ENCODE results near the gene CMC2. TPM values are rescaled to one million over a fixed set of nuclear protein-coding genes. Genes with fewer than 3 reads are reported as not detected.

Gene CMC2
- total and polyA plus RNA-seq, 5 donors from 2014 or later: 78.1 to 210 (median 164) TPM

DNA sequence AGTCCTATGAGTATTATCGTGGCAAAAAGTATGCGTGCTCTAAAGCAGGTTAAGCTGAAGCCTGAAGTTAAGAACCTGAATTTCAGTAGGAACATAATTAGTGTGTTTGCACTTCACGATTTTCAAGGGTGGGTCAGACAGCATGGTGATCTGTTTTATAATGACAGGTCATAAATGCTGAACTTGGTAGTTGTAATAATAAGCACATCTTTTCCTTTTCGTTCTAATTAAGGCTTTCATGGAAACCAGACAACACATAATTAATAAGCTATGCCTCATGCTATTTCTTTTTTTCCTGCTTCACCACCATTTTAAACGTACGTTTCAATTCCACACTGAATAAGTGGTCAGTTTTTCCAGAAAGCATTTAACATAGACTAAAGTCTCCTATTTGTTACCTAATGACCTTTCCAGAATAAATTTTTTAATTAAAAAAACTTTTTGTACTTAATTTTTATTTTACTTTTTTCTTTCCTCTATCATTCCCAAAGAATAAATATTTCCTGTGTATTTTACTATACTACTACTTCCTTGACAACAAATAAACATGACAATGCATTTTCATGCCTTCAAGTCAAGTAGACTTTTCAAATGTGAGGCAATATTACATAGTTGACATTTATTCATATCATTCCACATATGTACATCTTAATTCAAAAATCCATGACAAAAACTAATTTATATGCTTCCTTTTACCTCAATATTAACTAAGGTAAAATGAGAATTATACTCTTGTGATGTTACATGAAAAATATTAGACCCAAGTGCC, 22.4 kb downstream of the CMC2 start:
- ATAC-seq (ENCODE audit: low read depth in 2 of 2): no peak

DNA sequence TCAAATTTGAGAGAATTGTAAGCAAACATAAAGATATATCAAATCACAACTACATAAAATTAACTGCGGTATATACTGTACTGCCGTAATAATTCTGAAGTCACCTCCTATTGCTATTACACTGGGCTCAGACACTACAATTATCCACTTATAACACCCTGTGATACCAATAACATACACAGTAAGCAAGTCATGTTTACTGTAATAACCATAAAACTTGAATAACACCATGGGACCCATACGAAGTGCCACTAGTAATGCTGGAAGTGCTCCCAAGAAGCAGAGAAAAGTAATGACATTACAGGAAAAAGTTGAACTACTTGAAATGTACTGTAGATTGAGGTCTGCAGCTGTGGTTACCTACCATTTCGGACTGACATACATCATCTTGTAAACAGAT, 24.0 kb downstream of the CMC2 start:
- ATAC-seq (ENCODE audit: low read depth in 2 of 2): no peak
- peaks cover 31% of the 10 kb centered on the region for H3K36me3 ChIP-seq (ENCODE audit: control insufficient read depth, insufficient read depth, low read length)
- H3K9me3 ChIP-seq (ENCODE audit: control insufficient read depth in 2 of 2, low read length in 2 of 2): no peaks in the 10 kb centered on the region
- Mint-ChIP-seq H3K4me1 (peaks cover 29 to 46% (median 37%) of the 10 kb centered on the region in 4 donors), H3K4me3 (no peak overlapping the region), H3K27ac (no peak overlapping the region), H3K36me3 (peaks cover 17% of the 10 kb centered on the region), H3K9me3 (no peaks in the 10 kb centered on the region), H3K27me3 (no peaks in the 10 kb centered on the region)
- H3K4me1 ChIP-seq (ENCODE audit: control insufficient read depth, insufficient read depth, low read length, poor library complexity, severe bottlenecking): no peaks in the 10 kb centered on the region
- DNase-seq: no peak
- no peak overlapping the region for H3K4me3 ChIP-seq (ENCODE audit: low read depth, low read length)
- H3K27me3 ChIP-seq (ENCODE audit: control insufficient read depth, insufficient read depth, low read length): no peaks in the 10 kb centered on the region
- H3K27ac ChIP-seq (ENCODE audit: insufficient read depth, low read length, poor library complexity, severe bottlenecking): no peak overlapping the region

More for the DNA sequence above, 22.4 kb downstream of the CMC2 start:
- Histone ChIP-seq H3K36me3 (ENCODE audit: control insufficient read depth, insufficient read depth, low read length) (peaks cover 25% of the 10 kb centered on the region), H3K4me3 (ENCODE audit: low read depth, low read length) (no peak overlapping the region), H3K9me3 (ENCODE audit: control insufficient read depth in 2 of 2, low read length in 2 of 2) (no peaks in the 10 kb centered on the region), H3K27ac (ENCODE audit: insufficient read depth, low read length, poor library complexity, severe bottlenecking) (no peak overlapping the region), H3K27me3 (ENCODE audit: control insufficient read depth, insufficient read depth, low read length) (no peaks in the 10 kb centered on the region), H3K4me1 (ENCODE audit: control insufficient read depth, insufficient read depth, low read length, poor library complexity, severe bottlenecking) (no peaks in the 10 kb centered on the region)
- DNase-seq: no peak
- Mint-ChIP-seq H3K4me3 (no peak overlapping the region), H3K9me3 (no peaks in the 10 kb centered on the region), H3K27ac (peak overlapping the region in 1 of 3 donors; percentile 52), H3K36me3 (peaks cover 8% of the 10 kb centered on the region), H3K27me3 (no peaks in the 10 kb centered on the region), H3K4me1 (peaks cover 31 to 57% (median 44%) of the 10 kb centered on the region in 4 donors)

DNA sequence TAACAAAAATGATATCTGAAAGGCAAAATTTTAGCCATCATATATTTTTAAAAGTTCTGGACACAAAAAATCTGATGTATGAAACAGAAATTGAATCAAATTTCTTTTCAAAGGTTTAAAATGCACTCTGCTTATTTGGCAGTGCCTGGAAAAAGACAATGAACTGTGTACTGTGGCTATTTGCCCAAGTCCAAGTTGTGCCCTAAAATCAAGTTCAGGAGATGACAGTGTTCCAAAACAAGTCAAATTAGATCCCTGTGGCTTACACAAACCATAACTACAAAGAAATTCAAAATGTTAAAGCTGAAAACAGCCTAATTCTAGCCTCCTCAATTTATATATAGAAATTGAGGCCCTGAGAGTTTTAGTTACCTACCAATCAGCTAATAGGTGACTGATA, 25.6 kb downstream of the CMC2 start:
- H3K27ac ChIP-seq (ENCODE audit: insufficient read depth, low read length, poor library complexity, severe bottlenecking): no peak overlapping the region
- Mint-ChIP-seq H3K4me1 (peaks cover 24 to 32% (median 30%) of the 10 kb centered on the region in 4 donors), H3K36me3 (peaks cover 21% of the 10 kb centered on the region), H3K9me3 (no peaks in the 10 kb centered on the region), H3K27ac (no peak overlapping the region), H3K4me3 (no peak overlapping the region), H3K27me3 (no peaks in the 10 kb centered on the region)
- H3K4me3 ChIP-seq (ENCODE audit: low read depth, low read length): no peak overlapping the region
- no peak for ATAC-seq (ENCODE audit: low read depth in 2 of 2)
- H3K36me3 ChIP-seq (ENCODE audit: control insufficient read depth, insufficient read depth, low read length): peaks cover 40% of the 10 kb centered on the region
- DNase-seq: no peak
- no peaks in the 10 kb centered on the region for H3K27me3 ChIP-seq (ENCODE audit: control insufficient read depth, insufficient read depth, low read length)
- H3K4me1 ChIP-seq (ENCODE audit: control insufficient read depth, insufficient read depth, low read length, poor library complexity, severe bottlenecking): no peaks in the 10 kb centered on the region
- H3K9me3 ChIP-seq (ENCODE audit: control insufficient read depth in 2 of 2, low read length in 2 of 2): no peaks in the 10 kb centered on the region

DNA sequence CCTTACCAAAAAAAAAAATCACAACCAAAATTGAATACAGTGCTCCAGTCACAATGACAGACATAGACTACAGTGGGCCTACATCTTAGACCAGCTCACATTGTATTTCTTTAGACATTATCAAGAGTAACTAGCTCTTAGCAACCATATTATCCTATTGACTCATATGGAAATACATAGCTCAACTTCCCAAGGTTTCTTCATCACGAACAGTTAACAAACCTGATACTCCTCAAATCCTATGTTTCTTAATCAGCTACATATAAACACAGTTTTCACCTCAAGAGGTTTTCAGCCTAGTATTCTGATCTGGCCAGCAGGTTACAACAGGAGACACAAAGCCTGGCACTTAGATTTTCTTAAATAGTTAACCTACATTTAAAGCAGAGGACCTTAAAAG, 29.7 kb downstream of the CMC2 start:
- Histone ChIP-seq H3K27ac (ENCODE audit: insufficient read depth, low read length, poor library complexity, severe bottlenecking) (no peak overlapping the region), H3K4me1 (ENCODE audit: control insufficient read depth, insufficient read depth, low read length, poor library complexity, severe bottlenecking) (no peaks in the 10 kb centered on the region), H3K4me3 (ENCODE audit: low read depth, low read length) (no peak overlapping the region), H3K9me3 (ENCODE audit: control insufficient read depth in 2 of 2, low read length in 2 of 2) (no peaks in the 10 kb centered on the region), H3K27me3 (ENCODE audit: control insufficient read depth, insufficient read depth, low read length) (no peaks in the 10 kb centered on the region), H3K36me3 (ENCODE audit: control insufficient read depth, insufficient read depth, low read length) (peaks cover 43% of the 10 kb centered on the region)
- Mint-ChIP-seq H3K27ac (no peak overlapping the region), H3K4me1 (peaks cover 10 to 15% (median 13%) of the 10 kb centered on the region in 4 donors), H3K4me3 (no peak overlapping the region), H3K27me3 (no peaks in the 10 kb centered on the region), H3K36me3 (peaks cover 35% of the 10 kb centered on the region), H3K9me3 (no peaks in the 10 kb centered on the region)
- DNase-seq (no peak), ATAC-seq (ENCODE audit: low read depth in 2 of 2) (no peak)

DNA sequence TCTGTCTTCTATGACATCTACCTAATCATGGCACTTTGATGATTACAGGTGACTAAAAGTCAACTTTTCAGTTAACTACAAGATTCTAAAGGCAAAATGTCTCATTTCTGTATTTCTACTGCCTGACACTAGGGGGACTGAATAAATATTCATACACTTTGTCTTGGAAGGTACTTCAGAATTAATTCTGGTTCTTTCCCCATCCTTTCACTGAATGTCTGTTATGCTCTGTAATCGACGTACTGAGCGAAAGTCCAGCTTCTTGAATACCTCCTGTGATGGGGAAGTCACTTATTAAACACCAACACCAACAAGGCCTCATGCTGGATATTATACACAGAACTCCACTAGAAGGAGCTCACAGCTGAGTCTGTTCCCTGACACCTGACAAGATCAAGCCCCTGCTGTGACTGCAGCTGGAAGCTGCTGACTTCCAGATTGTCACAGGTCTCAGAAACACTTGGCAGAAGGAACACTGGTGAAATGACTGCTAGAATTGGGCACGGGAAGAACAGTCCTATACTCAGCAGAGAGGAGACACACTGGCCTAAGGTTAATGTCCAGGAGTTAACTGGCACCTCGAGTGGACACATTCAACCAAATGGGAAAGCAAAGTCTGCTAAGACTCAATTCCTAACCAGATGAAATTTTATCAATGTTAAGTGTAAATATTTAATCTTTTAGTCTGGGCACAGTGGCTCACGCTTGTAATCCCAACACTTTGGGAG, 31.9 kb downstream of the CMC2 start:
- H3K27me3 Mint-ChIP-seq: no peaks in the 10 kb centered on the region
- peaks cover 6 to 14% (median 7%) of the 10 kb centered on the region in 4 donors for H3K4me1 Mint-ChIP-seq
- Histone ChIP-seq H3K4me3 (ENCODE audit: low read depth, low read length) (no peak overlapping the region), H3K4me1 (ENCODE audit: control insufficient read depth, insufficient read depth, low read length, poor library complexity, severe bottlenecking) (no peaks in the 10 kb centered on the region), H3K36me3 (ENCODE audit: control insufficient read depth, insufficient read depth, low read length) (peaks cover 31% of the 10 kb centered on the region), H3K9me3 (ENCODE audit: control insufficient read depth in 2 of 2, low read length in 2 of 2) (no peaks in the 10 kb centered on the region), H3K27ac (ENCODE audit: insufficient read depth, low read length, poor library complexity, severe bottlenecking) (no peak overlapping the region), H3K27me3 (ENCODE audit: control insufficient read depth, insufficient read depth, low read length) (no peaks in the 10 kb centered on the region)
- H3K4me3 Mint-ChIP-seq: no peak overlapping the region
- H3K27ac Mint-ChIP-seq: peak overlapping the region in 1 of 3 donors; percentile 26
- no peak for ATAC-seq (ENCODE audit: low read depth in 2 of 2)
- peaks cover 34% of the 10 kb centered on the region for H3K36me3 Mint-ChIP-seq
- peak in 1 of 3 donors; percentile 13 for DNase-seq
- H3K9me3 Mint-ChIP-seq: no peaks in the 10 kb centered on the region

- Histone ChIP-seq H3K27me3 (ENCODE audit: control insufficient read depth, insufficient read depth, low read length) (no peaks in the 10 kb centered on the region), H3K4me1 (ENCODE audit: control insufficient read depth, insufficient read depth, low read length, poor library complexity, severe bottlenecking) (no peaks in the 10 kb centered on the region), H3K9me3 (ENCODE audit: control insufficient read depth in 2 of 2, low read length in 2 of 2) (no peaks in the 10 kb centered on the region), H3K27ac (ENCODE audit: insufficient read depth, low read length, poor library complexity, severe bottlenecking) (no peak overlapping the region), H3K4me3 (ENCODE audit: low read depth, low read length) (no peak overlapping the region), H3K36me3 (ENCODE audit: control insufficient read depth, insufficient read depth, low read length) (peaks cover 27% of the 10 kb centered on the region)
- no peak overlapping the region for H3K4me3 Mint-ChIP-seq
- H3K36me3 Mint-ChIP-seq: peaks cover 30% of the 10 kb centered on the region
- DNase-seq: no peak
- H3K27me3 Mint-ChIP-seq: no peaks in the 10 kb centered on the region
- H3K27ac Mint-ChIP-seq: no peak overlapping the region
- peaks cover 4 to 14% (median 6%) of the 10 kb centered on the region in 4 donors for H3K4me1 Mint-ChIP-seq
- no peak for ATAC-seq (ENCODE audit: low read depth in 2 of 2)
- H3K9me3 Mint-ChIP-seq: no peaks in the 10 kb centered on the region
Measured at GRCh38 chr16:80973991-80974390, 32.7 kb downstream of the CMC2 start.

- no peak for ATAC-seq (ENCODE audit: low read depth in 2 of 2)
- H3K9me3 ChIP-seq (ENCODE audit: control insufficient read depth in 2 of 2, low read length in 2 of 2): no peaks in the 10 kb centered on the region
Measured at GRCh38 chr16:80972611-80973010, 34.1 kb downstream of the CMC2 start.

More at GRCh38 chr16:80972611-80973010, 34.1 kb downstream of the CMC2 start:
- no peak overlapping the region for H3K4me3 ChIP-seq (ENCODE audit: low read depth, low read length)
- Mint-ChIP-seq H3K27ac (peak overlapping the region; percentile 16 to 79 (median 67)), H3K27me3 (no peaks in the 10 kb centered on the region), H3K36me3 (peaks cover 30% of the 10 kb centered on the region), H3K9me3 (no peaks in the 10 kb centered on the region), H3K4me1 (peaks cover 6 to 14% (median 6%) of the 10 kb centered on the region in 4 donors), H3K4me3 (no peak overlapping the region)
- peaks cover 17% of the 10 kb centered on the region for H3K36me3 ChIP-seq (ENCODE audit: control insufficient read depth, insufficient read depth, low read length)
- H3K27me3 ChIP-seq (ENCODE audit: control insufficient read depth, insufficient read depth, low read length): no peaks in the 10 kb centered on the region
- no peaks in the 10 kb centered on the region for H3K4me1 ChIP-seq (ENCODE audit: control insufficient read depth, insufficient read depth, low read length, poor library complexity, severe bottlenecking)
- no peak overlapping the region for H3K27ac ChIP-seq (ENCODE audit: insufficient read depth, low read length, poor library complexity, severe bottlenecking)
- DNase-seq: no peak

Measured in CD4-positive, CD25-positive, alpha-beta regulatory T cell (primary cell).